Measurements from ENCODE around the gene TMEM179. TPM values are rescaled to one million over a fixed set of nuclear protein-coding genes. Genes with fewer than 3 reads are reported as not detected.

Gene TMEM179
- total RNA-seq, 1 experiment from 2014 or later: 11.4 TPM

- Histone ChIP-seq H2BK20ac (ENCODE audit: low read depth, low read length, poor library complexity, severe bottlenecking) (no peak overlapping the region), H4K8ac (replicated peaks; ENCODE audit: insufficient read length, low read depth, low read length) (no peak overlapping the region), H2AFZ (ENCODE audit: low read length) (no peak overlapping the region), H3T11ph (ENCODE audit: low read length) (no peak overlapping the region), H3K56ac (ENCODE audit: insufficient read length, low read depth, low read length) (no peak overlapping the region), H2BK120ac (ENCODE audit: low read depth, low read length, poor library complexity, severe bottlenecking) (no peak overlapping the region), H3K9me3 (ENCODE audit: control insufficient read depth, low read depth, low read length) (no peaks in the 10 kb centered on the region), H3K14ac (ENCODE audit: insufficient read depth, low read length) (no peak overlapping the region), H3K79me2 (ENCODE audit: insufficient read depth, low read length) (no peaks in the 10 kb centered on the region), H3K9ac (ENCODE audit: extremely low read depth, insufficient read length, low read length) (no peak overlapping the region), H3K4me1 (ENCODE audit: insufficient read depth, low read length) (no peaks in the 10 kb centered on the region), H2BK15ac (ENCODE audit: low read depth, low read length) (no peak overlapping the region), H2BK12ac (ENCODE audit: insufficient read length, low read depth, low read length) (no peak overlapping the region), H2AK5ac (ENCODE audit: insufficient read length, low read length) (no peak overlapping the region), H3K4me2 (ENCODE audit: insufficient read depth, insufficient read length, low read length) (no peak overlapping the region), H3K23me2 (ENCODE audit: insufficient read length, low read depth, low read length, poor library complexity, severe bottlenecking) (no peaks in the 10 kb centered on the region), H2BK5ac (ENCODE audit: insufficient read length, low read length) (no peak overlapping the region), H3K27me3 (ENCODE audit: insufficient read depth, low read length) (no peaks in the 10 kb centered on the region), H3K79me1 (ENCODE audit: insufficient read depth, low read depth, low read length, poor library complexity, severe bottlenecking) (no peaks in the 10 kb centered on the region), H3K23ac (ENCODE audit: insufficient read length, low read depth, low read length) (no peak overlapping the region), H4K91ac (ENCODE audit: insufficient read length, low read depth, low read length) (no peak overlapping the region), H3K18ac (ENCODE audit: insufficient read length, low read depth, low read length) (no peak overlapping the region), H4K20me1 (ENCODE audit: control insufficient read depth, insufficient read depth, insufficient read length) (no peaks in the 10 kb centered on the region), H4K5ac (ENCODE audit: insufficient read length, low read depth, low read length) (no peak overlapping the region), H3K27ac (ENCODE audit: insufficient read length, low read depth, low read length) (no peak overlapping the region), H3K4ac (ENCODE audit: low read depth, low read length) (no peak overlapping the region)
- peak overlapping the region in 1 of 3 experiments; percentile 34; a peak in 1 of 7 replicates for H3K27ac Mint-ChIP-seq
- no peaks in the 10 kb centered on the region for H3K36me3 Mint-ChIP-seq (ENCODE audit: insufficient read depth in 1 of 3, low read depth in 3 of 3)
- no peak overlapping the region for H3K4me3 Mint-ChIP-seq
- no CpG with 5 or more reads among the region's 10 CpGs for WGBS (ENCODE audit: extremely low coverage, insufficient read length, low lambda C conversion rate)
- DNase-seq: no peak
- TF ChIP-seq, protein P1, sequence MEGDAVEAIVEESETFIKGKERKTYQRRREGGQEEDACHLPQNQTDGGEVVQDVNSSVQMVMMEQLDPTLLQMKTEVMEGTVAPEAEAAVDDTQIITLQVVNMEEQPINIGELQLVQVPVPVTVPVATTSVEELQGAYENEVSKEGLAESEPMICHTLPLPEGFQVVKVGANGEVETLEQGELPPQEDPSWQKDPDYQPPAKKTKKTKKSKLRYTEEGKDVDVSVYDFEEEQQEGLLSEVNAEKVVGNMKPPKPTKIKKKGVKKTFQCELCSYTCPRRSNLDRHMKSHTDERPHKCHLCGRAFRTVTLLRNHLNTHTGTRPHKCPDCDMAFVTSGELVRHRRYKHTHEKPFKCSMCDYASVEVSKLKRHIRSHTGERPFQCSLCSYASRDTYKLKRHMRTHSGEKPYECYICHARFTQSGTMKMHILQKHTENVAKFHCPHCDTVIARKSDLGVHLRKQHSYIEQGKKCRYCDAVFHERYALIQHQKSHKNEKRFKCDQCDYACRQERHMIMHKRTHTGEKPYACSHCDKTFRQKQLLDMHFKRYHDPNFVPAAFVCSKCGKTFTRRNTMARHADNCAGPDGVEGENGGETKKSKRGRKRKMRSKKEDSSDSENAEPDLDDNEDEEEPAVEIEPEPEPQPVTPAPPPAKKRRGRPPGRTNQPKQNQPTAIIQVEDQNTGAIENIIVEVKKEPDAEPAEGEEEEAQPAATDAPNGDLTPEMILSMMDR (conservative IDR thresholded peaks at IDR 0.05): no peak
- peaks cover 0 to 4% of the 10 kb centered on the region in 2 experiments; a peak in 1 of 4 replicates for H3K4me1 Mint-ChIP-seq
- no peaks in the 10 kb centered on the region; a peak in 1 of 5 replicates for H3K9me3 Mint-ChIP-seq
- H3K27me3 Mint-ChIP-seq (ENCODE audit: low read depth): peaks cover 2% of the 10 kb centered on the region
These were observed 20.0 kb downstream of the TMEM179 start for GRCh38 chr14:104584557-104584956.

Data from H9 (cell line).